Smooth muscle cell (in vitro differentiated cells): ENCODE results near the gene GPX3. TPM values are rescaled to one million over a fixed set of nuclear protein-coding genes. Genes with fewer than 3 reads are reported as not detected.

Source experiments
- DNase-seq: peaks from one replicate; lab custom pipeline; 2025; ENCODE audit not compliant: unreplicated experiment; lab: John Stamatoyannopoulos, UW
- H2AFZ ChIP-seq: fragments of 200-600 bp; sonication (generic); 2 replicates; pipeline ENCODE4 v1.6.0; 2016; ENCODE audit warnings: antibody characterized with exemption, low read depth, mild to moderate bottlenecking
- H3F3A ChIP-seq: fragments of 200-600 bp; sonication (generic); 2 replicates; pipeline ENCODE4 v1.6.0; 2017; ENCODE audit warnings: antibody characterized with exemption, low read depth
- H3K27ac ChIP-seq: fragments of 200-600 bp; sonication (generic); 2 replicates; pipeline ENCODE4 v1.5.1; 2016; ENCODE audit warnings: low read depth, mild to moderate bottlenecking
- H3K27me3 ChIP-seq: fragments of 200-600 bp; sonication (generic); 2 replicates; pipeline ENCODE4 v1.6.1; 2016; ENCODE audit warnings: low read depth, mild to moderate bottlenecking
- H3K36me3 ChIP-seq: fragments of 200-600 bp; sonication (generic); 2 replicates; pipeline ENCODE4 v1.5.1; 2016; ENCODE audit warnings: low read depth
- H3K4me1 ChIP-seq: fragments of 200-600 bp; sonication (generic); 2 replicates; pipeline ENCODE4 v1.5.1; 2016; ENCODE audit warnings: low read depth
- H3K4me2 ChIP-seq: fragments of 200-600 bp; sonication (generic); 2 replicates; pipeline ENCODE4 v1.6.0; 2016; ENCODE audit warnings: mild to moderate bottlenecking
- H3K4me3 ChIP-seq: fragments of 200-600 bp; sonication (generic); 2 replicates; pipeline ENCODE4 v1.5.1; 2016; ENCODE audit warnings: mild to moderate bottlenecking
- H3K79me2 ChIP-seq: fragments of 200-600 bp; sonication (generic); 2 replicates; pipeline ENCODE4 v1.6.0; 2016; ENCODE audit warnings: low read depth, mild to moderate bottlenecking
- H3K9ac ChIP-seq: fragments of 200-600 bp; sonication (generic); 2 replicates; pipeline ENCODE4 v1.6.0; 2016; ENCODE audit warnings: low read depth
- H3K9me3 ChIP-seq: fragments of 200-600 bp; sonication (generic); replicated peaks from 2 replicates; pipeline ENCODE4 v1.5.1; 2016; ENCODE audit warnings: low read depth
- H4K20me1 ChIP-seq: fragments of 200-600 bp; sonication (generic); 2 replicates; pipeline ENCODE4 v1.6.0; 2016; ENCODE audit warnings: low read depth
- CTCF ChIP-seq: fragments of 200-600 bp; sonication (generic); IDR thresholded peaks from 2 replicates; pipeline ENCODE4 v1.5.1; 2017; ENCODE audit warnings: borderline replicate concordance, mild to moderate bottlenecking, antibody characterized with exemption; ENCODE audit not compliant: insufficient read depth, poor library complexity, severe bottlenecking
- WGBS: methylation state at CpG from one replicate; pipeline ENCODE4 v1.1.7; 2016; ENCODE audit warnings: low lambda C conversion rate; 5-methylcytosine and 5-hydroxymethylcytosine counted together
- polyA plus RNA-seq: library from polyadenylated mRNA; unstranded; fragments of >200 nt; fragmentation: Nextera tagmentation; extraction: Ambion mirVana; gene quantifications from 2 replicates; pipeline ENCODE4 v1.2.1, GENCODE V29; 2016
- total RNA-seq: library from RNA; depleted of rRNA; stranded (reverse); fragments of >200 nt; gene quantifications from 2 replicates; pipeline ENCODE4 v1.2.3, GENCODE V29; 2014

The GPX3 gene
- total and polyA plus RNA-seq, 2 experiments from 2014 or later: 32.6 to 67.5 TPM

- H3K9ac ChIP-seq: no peak overlapping the region
- no peaks in the 10 kb centered on the region for H4K20me1 ChIP-seq
- no peak for TF ChIP-seq CTCF
- peaks cover 3% of the 10 kb centered on the region for H3F3A ChIP-seq
- H3K4me3 ChIP-seq: no peak overlapping the region
- WGBS: 89% methylated on average over 2 of the region's 2 CpGs
- no peak overlapping the region for H3K4me2 ChIP-seq
- H3K36me3 ChIP-seq: no peaks in the 10 kb centered on the region
- H3K9me3 ChIP-seq: no peaks in the 10 kb centered on the region
- no peak overlapping the region for H2AFZ ChIP-seq
- peaks cover 5% of the 10 kb centered on the region for H3K27me3 ChIP-seq
- no peak for DNase-seq
- peaks cover 3% of the 10 kb centered on the region for H3K4me1 ChIP-seq
- H3K27ac ChIP-seq: no peak overlapping the region
- no peaks in the 10 kb centered on the region for H3K79me2 ChIP-seq
Measured at GRCh38 chr5:151004499-151004898, 15.9 kb upstream of the GPX3 start.

GRCh38 chr5:151005187-151005949 is 15.0 kb upstream of the GPX3 start:
- Histone ChIP-seq H4K20me1 (no peaks in the 10 kb centered on the region), H3F3A (peaks cover 3% of the 10 kb centered on the region), H3K4me1 (peaks cover 3% of the 10 kb centered on the region), H3K4me3 (no peak overlapping the region), H2AFZ (no peak overlapping the region), H3K27ac (no peak overlapping the region), H3K4me2 (no peak overlapping the region), H3K9ac (no peak overlapping the region), H3K27me3 (peaks cover 5% of the 10 kb centered on the region), H3K36me3 (no peaks in the 10 kb centered on the region), H3K79me2 (no peaks in the 10 kb centered on the region), H3K9me3 (no peaks in the 10 kb centered on the region)
- 72% methylated on average over 5 of the region's 5 CpGs for WGBS
- TF ChIP-seq CTCF: no peak
- DNase-seq: no peak

GRCh38 chr5:151005950-151006576 is 14.3 kb upstream of the GPX3 start:
- DNase-seq: no peak
- 46% methylated on average over 7 of the region's 7 CpGs for WGBS
- no peak overlapping the region for H3K27ac ChIP-seq
- no peak for TF ChIP-seq CTCF
- no peak overlapping the region for H2AFZ ChIP-seq
- H3K79me2 ChIP-seq: no peaks in the 10 kb centered on the region
- H3K4me2 ChIP-seq: no peak overlapping the region
- H3K27me3 ChIP-seq: peaks cover under 1% of the 10 kb centered on the region
- H3K36me3 ChIP-seq: no peaks in the 10 kb centered on the region
- no peak overlapping the region for H3K4me3 ChIP-seq
- no peak overlapping the region for H3K9ac ChIP-seq
- no peaks in the 10 kb centered on the region for H3K9me3 ChIP-seq
- H4K20me1 ChIP-seq: no peaks in the 10 kb centered on the region
- peaks cover 3% of the 10 kb centered on the region for H3K4me1 ChIP-seq
- H3F3A ChIP-seq: peaks cover 3% of the 10 kb centered on the region
